HG02571 (cell line): Measurements from ENCODE around the gene TMEM47.

Source experiments
- ATAC-seq: cut with Tn5 transposase; IDR thresholded peaks from one replicate; pipeline ENCODE4 v1.9.1; 2021; ENCODE audit warnings: mild to moderate bottlenecking, moderate library complexity; ENCODE audit not compliant: unreplicated experiment

Gene TMEM47

DNA sequence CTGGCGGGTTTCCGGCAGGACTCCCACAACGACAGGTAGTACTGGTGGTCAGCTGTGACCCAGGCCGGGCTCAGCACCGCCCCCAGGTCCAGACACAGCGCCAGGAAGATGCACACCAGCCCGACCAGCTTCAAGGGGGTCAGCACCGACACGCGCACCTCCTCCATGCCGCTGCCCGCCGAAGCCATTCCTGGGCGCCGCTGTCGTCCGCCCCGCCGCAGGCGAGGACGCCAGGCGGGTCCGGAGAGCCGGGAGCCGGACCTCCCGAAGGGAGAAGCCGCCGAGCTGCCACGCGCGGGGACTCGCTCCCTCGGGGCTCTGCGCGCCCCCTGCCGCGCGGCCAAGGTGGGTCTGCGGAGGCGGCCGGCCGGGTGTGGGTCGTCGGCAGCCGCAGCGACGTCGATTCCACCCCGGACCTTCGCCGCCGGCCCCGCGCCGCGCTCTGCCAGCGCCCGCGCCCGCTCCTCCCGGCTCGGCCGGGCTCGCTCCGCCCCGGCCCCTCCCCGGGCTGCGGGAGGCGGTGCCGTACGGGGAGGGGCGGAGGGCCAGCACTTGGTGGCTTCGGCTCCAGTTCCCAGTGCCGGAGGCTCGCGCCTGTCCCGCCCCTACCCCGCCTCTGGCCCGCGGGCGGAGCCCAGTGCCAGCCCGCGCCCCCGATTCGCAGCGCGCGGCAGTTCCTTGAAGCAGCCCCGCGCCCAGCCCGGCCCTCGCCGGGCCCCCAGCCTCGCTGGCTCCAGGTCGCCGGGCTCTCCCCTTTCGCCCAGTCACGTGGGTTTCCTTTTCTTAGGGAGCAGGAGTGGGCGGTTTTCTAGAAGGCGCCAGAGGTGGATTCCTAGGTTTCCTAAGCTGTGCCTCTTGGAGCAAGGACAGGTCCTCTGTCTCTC, at the start of gene TMEM47:
TMEM47 (minus strand) TSS at position 444 of the 884 bp plus-strand sequence; CDS start at position 188, 256 bp downstream.
- no peak for ATAC-seq

DNA sequence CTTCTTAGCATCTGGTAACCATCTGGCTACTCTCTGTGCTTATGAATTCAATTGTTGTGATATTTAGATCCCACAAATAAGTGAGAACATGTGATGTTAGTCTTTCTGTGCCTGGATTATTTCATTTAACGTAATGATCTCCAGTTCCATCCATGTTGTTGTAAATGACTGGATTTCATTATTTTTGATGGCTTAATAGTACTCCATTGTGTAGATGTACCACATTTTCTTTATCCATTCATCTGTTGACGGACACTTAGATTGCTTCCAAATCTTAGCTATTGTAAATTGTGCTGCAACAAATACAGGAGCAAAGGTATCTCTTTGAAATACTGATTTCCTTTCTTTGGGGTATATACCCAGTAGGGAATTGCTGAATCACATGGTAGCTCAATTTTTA, 30.0 kb upstream of the TMEM47 start:
- no peak for ATAC-seq

DNA sequence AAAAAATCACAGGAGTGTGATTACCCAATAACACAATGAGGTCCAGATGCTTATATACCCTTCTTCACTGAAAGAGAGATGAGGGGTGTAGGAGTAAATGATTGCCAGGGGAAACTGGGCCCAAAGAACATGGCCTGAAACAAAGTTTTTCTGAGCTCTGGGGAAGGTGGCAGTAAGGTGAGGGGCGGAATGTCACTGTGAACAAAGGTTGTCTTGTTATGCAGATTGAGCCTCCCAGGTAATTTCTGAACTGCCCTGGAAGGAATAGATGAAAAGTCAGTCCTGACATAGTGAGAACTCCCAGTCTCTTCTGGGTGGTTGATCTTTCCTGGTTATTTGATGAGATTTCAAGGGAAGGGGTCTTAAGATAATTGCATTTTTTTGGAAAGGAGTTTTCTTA, 2.5 kb upstream of the TMEM47 start:
- ATAC-seq, result no peak

DNA sequence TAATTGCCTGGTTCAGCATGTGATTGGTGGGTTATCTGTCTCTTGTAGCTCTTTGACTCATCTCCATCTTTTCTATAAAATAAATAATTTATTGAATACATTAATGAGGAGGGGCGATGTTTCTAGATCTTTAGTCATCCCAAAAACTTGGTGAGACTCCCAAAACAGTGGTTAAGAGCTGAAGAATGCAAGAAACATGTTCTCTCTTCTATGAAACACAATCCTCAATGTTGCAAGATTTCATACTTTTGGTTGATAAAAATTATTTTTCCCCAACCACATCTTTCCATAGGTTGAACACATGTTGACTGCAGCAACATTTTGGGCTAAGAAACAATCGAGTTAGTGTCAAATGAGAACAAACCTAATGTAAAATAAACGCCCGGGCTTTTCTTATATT, 1.2 kb upstream of the TMEM47 start:
- ATAC-seq, result no peak

DNA sequence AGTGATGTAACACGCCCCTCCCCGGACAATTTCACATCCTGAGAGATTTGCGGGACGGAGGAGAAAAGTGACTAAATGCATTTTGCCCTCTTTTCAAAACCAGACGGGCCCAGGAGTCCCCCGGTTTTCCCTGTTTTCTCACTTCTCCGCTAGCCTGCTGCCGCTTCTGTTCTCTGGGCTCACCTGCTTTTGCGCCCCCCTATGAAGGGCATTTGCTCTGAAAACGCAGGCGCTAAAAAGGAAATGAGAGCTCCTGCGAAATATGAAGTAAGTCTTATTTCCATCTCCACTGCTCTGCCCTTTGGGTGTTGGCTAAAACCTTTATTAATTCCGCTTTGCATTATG, 613 bp upstream of the TMEM47 start:
- no peak for ATAC-seq

DNA sequence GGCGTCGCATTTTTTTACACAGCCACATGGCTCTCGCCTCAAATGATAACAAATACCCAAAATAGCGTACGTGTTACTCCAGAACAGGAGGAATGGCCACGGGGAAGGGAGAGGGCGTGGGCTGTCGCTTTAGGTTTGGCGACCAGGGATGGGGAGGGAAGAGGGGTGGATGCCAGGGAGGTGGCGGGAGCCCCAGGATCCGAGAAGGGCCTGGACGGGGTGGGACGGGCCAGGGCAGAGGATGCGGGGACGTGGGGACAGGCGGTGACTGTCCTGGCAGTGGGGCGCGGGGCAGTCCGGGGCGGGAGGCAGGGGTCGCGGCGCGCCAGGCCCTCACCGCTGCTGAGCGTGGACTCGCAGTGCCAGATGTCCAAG, 631 bp downstream of the TMEM47 start:
- no peak for ATAC-seq

DNA sequence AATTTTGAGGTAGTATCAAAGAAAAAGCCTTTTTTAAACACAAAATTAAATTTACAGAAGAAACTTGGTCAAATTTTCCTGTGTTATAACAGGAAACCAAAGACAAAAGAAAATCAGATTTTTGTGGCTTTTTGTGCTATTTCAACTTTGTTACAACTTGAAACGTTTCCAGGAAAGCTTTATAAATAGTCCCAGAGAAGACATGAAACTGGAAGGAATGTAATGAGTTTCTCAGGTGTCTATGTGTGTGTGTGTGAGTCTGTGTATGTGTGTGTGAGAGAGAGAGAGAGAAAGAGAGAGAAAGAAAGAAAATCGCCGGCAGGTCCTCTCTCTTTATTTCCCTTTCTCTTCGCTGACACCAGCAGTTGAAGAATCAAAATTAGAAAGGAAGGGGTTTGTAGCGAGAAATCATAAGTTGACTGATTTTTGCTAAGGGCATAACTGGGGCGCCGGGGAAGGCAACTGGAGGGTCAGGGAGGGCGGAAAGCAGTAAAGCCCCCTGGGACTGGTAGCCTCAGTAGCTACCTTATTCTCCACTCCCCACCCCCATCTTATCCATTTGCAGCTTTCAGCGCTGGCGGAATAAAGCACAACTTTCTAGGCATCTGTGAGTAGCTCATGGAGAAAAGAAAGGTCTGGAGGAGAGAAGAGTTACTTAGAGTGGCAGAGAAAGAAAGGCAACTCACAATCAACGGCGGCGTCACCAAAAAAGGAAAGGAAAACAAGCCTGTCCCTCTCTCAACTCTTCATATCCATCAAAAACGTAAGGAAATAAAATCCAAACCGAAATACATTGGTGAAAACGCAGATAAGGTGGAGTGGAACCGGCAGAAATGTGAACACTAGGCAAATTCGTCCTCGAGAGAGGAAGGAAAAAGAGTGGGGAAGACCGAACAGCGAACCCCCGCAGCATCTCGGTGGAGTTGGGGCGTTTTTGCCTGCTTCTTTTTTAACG, 1.3 kb downstream of the TMEM47 start:
- no peak for ATAC-seq

DNA sequence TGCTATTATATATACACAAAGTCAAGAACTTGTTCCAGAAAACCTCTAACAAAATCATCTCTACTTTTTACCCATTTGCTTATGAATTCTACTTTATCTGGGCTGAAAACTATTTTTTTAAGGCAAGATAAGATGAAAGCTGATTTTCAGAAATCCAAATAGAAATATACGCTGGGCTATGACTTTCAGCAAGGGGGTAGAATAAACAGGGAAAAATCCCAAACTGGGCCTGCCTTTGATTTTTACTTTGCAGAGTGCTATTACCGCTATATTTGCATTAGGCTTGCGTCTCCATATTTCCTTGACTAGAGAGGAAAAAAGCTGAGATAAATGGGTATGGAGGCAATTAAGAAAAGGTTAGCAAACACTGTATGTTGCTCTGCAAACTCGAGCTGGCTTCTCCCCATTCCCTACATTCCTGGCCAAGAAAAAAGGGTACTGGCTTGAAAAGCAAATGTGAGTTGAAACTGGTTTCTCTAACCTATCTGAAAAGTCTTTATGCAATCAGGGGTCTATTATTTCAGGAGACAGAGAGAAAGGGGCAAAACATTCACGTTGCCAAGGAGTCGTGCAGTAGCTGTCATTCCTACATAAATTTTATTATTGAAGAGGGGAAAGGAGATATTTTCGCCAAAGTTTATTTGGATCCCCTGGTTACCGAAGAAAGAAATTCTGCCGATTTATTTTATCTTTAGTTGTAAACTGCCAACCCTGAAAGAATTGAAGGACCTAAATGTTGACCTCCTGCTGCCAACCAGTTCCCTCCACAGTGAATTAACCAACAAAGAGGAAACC, 2.2 kb downstream of the TMEM47 start:
- no peak for ATAC-seq

DNA sequence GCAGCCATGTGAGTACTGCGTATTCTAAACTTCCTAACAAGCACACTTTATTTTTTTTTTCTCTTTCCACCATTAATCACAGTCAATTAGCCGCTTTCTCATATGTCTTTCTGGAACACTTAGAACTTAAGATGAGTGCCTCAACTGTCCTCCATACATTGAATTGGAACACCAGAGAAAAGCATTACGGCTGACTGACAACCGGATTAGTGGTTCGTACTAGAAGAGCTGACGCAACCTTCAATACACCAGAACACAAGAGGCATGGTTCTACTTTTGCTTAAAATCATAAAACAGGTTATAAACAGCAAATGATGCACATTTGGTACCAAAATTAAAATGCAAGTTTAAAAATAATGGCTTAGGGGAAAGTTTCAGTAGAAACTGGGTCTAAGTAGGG, 3.3 kb downstream of the TMEM47 start:
- ATAC-seq, result no peak

DNA sequence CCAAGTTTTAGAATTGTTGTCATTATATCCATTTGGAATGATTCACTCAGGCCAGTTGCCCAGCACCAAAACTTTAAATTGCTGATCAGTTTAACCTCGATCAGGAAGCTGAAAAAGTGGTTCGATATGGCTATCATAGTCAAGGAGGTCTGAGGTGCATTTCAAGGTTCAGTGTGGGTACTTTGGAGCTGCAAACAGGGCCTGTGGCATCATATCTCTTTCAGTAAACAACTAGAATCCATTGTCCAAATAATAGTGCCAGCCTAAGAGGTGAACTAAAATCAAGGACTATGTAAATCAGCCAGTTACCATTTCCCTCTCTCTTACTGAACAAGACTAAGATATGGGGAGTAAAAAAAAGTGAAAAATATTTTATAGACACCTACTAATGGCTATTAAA, 14.2 kb downstream of the TMEM47 start:
- no peak for ATAC-seq

DNA sequence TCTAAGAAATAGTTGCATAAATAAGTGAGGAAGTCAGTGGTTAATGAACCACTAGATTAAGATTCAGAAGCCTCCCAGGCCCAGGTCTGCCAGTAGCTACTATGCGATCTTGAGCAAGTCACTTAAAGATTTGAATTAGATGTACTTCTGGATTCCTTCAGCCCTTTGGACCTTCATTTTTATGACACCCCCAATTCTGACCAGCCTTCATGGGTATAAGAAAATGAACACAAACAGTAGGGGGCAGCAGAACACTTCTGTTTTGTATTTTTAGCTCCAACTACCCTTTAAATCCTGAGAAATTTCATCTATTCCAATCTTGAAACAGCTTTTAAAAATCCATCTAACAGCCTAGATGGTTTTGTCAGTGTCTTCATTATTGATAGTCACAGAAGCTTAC, 19.0 kb downstream of the TMEM47 start:
- no peak for ATAC-seq

DNA sequence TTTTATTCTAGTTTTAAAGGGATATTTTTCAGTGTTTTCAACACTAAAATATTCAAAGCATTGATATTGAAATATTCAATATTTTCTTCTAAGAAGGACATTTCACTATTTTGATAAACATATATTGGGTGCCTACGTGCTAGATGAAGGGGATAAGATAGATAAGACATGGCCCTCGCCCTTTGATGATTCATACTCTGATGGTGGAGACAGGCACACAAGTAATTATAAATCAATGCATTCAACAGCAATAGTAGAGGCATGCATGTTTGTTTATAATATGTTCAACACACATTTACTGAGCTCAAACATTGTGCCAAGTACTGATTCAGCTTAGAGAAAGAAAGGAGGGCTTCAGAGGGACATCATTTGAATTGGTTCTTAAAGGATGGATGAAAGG, 22.7 kb downstream of the TMEM47 start:
- ATAC-seq, result no peak

DNA sequence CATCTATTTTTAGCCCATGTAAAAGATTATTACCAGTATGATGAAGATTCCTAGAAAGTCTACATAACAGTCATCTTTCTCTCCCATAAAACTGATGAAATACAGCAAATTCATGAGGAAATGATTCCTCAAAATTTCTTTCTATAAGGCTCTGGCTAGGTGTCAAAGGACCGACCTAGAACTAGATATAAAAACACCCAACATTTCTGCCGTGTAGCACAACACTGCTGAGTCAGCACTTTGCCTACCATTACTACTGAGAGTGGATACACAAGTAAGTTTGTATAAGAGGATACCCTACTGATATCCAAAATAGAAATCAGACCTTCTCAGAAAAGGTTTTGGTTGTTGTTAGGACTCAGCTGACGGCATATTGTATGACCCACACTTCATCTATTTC, 24.7 kb downstream of the TMEM47 start:
- ATAC-seq, result no peak

DNA sequence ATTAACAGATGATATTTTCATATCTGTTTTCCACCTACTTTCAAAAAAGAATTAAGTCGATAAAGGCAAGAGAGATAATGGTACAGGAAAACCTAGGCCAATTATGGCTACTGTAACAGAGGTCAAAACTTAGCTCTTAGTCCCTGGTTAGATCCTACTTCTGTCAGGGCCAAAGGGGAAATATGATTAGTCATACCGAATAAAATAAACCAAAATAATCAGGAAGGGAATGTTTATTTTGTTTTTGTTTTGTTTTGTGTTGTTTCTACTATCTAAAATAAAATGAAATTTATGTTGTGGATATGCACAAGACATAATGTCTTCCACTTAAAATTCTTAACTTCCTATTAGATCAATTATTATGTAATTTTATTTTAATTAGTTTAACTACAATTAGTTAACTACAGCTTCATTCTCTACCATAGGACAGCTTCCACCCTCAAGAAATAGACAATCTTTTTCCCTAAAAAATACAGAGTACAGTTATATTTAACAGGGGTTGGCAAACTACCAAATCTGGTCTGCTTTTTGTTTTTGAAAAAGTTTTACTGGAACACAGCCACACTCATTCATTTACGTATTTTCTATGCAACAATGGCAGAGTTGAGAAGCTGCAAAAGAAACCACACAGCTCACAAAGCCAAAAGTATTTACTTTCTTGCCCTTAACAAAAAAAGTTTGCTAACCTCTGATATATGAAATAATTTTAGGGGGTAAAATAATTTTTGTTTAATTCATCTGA, 25.4 kb downstream of the TMEM47 start:
- no peak for ATAC-seq

DNA sequence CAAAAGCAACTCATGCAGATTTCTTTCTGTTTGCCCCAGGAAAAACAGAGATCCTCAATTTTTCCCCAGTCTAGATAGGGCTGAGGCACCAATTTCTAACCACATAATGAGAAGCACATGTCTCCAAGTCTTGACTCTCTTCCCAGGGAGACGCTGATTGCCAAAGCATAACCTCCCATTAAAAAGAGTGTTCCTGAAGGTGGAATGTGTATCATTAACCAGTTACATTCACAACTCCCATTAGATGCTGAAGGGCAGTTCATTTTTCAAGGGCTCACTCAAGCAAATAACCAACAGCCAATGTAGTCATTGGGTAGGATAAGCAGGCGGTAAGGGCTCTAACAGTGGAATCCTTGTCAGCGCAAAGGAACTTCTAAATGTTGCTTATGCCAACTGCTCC, 27.5 kb downstream of the TMEM47 start:
- no peak for ATAC-seq

DNA sequence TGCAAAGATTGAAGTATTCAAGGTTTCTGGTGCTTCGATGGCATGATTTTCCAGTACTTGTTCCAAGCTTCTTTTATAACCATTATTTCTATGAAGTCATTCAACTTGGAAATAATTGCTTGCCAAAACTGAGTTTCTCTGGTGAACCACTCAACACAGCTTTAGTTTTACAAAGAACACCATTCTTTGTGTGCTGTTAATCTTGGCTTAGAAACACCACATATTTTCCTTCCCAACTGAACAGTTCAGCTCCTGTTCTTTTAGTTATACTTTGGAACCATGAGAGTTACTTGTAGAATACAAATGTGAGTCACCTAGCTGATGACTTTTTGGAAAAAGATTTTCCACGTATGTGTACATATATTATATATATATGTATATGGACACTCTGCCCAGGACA, 32.7 kb downstream of the TMEM47 start:
- no peak for ATAC-seq

DNA sequence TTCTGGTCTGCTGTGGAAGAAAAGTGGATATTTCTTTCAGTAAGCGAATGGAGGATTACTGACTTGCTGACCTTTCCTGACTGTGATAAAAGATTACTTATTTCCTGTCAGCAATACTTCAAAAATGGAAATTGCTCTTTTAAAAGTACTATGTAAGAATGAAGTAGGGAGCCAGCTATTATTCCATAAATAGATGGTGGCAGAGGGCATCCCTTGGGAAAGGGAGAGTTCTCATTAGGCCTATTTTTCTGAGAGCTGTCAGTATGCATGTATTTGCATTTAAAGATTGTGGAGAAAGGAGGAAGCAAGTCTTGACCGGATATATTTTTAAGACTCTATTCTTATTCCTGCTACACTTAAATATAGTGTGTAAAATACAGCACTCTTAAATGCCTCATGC, 37.2 kb downstream of the TMEM47 start:
- no peak for ATAC-seq

DNA sequence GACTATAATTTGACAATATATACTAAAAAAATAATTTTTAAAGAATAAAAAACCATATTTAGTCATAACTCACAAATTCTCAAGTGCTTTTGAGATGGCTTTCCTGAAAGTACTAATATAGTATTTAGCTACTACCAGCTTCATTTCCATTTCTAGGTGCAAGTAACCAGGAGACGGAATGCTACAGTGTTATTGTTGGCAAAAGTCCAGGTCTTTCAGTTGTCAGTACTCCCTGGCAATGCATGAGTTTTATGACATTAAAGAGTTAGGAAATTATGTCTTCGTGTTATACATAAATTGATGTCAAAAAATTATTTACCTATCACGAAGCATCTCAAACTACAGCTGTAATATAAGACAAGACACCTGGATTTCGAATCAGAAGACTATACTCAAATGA, 45.0 kb downstream of the TMEM47 start:
- no peak for ATAC-seq

DNA sequence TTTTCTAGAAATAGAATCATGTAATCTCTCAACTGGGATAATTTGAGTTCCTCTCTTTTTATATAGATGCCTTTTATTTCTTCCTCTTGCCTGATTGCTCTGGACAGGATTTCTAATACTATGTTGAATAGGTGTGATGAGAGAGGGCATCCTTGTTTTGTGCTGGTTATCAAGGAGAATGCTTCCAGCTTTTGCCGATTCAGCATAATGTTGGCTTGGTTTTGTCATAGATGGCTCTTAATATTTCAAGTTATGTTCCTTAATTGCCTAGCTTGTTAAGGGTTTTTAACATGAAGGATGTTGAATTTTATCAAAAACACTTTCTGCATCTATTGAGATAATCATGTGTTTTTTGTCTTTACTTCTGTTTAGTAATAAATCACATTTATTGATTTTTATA, 58.7 kb downstream of the TMEM47 start:
- ATAC-seq, result no peak

DNA sequence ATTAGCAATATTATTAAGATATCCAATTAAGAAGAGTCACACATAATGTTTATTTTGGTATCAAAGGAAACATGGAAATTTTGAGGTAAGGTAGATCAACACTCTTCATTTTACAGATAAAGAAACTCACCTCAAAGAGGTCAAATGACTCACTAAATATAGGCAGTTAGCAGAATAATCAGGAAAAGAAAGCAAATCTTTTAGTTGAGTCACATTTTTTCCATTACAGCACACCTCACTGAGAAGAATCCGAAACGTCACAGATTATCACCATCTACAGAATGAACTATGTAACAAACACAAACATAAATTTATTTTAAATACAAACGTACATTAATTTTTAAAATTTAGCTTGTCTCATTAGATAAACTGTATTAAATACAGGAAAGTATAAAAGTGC, 70.1 kb downstream of the TMEM47 start:
- ATAC-seq, result no peak
